ENCODE data around the gene TMC6. TPM values are rescaled to one million over a fixed set of nuclear protein-coding genes. Genes with fewer than 3 reads are reported as not detected.

The TMC6 gene
- total and polyA plus RNA-seq, 12 donors: 2.5 to 79.0 (median 19.1) TPM

DNA sequence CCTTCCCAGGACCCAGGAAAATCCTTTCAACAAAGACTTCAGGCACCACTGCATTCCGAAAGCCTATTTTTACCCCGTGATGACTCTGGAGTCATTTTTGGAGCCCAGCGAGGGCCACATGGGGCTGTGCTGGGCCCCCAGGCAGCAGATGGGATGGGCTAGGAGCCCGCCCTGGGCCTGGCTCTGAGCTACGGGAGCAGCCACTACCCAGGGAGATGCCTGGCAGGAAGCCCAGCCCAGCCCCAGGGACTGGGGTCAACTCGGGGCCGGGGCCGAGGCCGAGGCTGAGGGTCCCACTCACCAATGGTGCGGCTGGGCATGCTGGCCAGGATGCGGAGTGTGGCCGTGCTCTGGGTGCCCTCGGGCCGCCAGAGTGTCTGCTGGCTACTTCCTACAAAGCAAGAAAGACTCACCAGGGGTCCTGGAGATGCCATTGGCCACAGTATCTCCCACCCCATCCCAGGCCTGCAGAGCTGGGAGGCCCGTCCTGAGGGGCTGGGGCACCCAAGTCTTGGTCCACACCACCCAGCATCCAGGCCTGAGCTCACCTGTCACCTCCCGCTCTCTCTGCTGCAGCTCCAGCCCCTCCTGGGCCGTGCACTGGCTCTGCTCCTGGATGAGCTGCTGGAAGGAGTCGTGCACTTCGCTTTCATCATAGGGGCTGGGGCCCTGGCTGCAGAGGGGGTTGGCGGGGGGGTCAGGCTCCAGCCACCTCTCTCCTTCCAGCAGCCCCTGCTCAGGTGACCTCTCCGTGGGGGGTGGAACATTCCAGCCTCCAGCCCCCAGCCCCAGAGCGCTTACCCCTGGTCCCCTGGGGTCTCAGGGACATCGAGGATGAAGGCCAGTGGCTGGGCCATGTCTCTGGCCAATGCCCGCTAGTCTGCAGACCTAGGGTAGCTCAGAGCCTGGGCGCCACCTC is 2.3 kb downstream of the TMC6 start:
- WGBS, 4 donors: 64 to 79% (median 73%) methylated on average over 4 to 25 of the region's 25 CpGs

DNA sequence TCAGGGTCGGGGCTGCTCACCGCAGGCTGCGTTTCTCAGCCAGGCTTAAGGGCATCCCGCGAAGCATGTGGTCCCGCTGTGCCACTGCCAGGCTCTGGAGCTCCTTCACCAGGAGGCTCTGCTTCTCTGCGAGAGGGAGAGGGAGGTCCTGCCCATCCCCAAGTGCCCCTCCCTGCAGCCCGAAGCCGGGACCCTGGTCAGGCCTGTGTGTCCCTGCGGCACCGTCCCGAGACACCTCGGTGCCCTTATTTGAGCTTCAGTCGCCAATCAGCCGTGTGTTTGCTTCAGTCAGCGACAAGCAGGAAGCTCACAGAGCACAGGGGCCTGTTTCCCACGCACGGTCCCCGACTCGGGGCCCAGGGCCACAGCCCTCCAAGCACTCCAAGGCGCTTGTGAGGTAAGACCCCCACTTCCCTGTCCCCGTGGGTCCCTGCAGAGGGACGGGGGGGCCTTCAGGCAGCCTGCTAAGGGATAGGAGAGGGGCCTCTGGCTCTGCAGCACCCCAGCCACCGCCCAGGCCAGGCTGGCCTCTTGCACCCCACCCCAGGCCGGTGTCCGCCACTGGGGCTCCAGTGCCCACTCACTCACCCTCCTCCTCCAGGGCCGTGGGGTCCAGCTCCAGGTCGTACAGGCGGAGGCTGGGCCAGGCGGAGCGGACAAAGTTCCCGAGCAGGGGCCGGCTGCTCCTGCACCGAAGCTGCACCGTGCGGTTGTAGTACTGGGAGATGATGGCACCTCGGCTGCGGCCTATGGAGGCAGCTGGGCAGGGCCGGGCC is 3.2 kb downstream of the TMC6 start:
- H3K27me3 ChIP-seq: no peaks in the 10 kb centered on the region
- H3K36me3 ChIP-seq (replicated peaks in 1 of 2): no peaks in the 10 kb centered on the region
- 70 to 74% (median 73%) methylated on average over 10 to 39 of the region's 39 CpGs for WGBS, 4 donors
- H3K9me3 ChIP-seq (replicated peaks in 1 of 3): no peaks in the 10 kb centered on the region
- intact Hi-C loops (cut with DNase I): loop anchor here in 1 of 2 donors (5.0 kb wide), 1 partner anchor 47 kb away; no protein-coding TSS in a partner anchor
- H3K27ac ChIP-seq: peak overlapping the region in 1 of 5 donors; percentile 91
- H3K4me1 ChIP-seq (replicated peaks in 1 of 2): peaks cover 12 to 40% of the 10 kb centered on the region in 2 donors
- TF ChIP-seq POLR2A (IDR thresholded peaks at IDR 0.05) (no peak), CTCF (IDR thresholded peaks at IDR 0.05) (no peak)
- no peak for DNase-seq
- H3K4me3 ChIP-seq: no peak overlapping the region

More for the DNA sequence above, 2.3 kb downstream of the TMC6 start:
- Histone ChIP-seq H3K27me3 (peaks cover under 1% of the 10 kb centered on the region), H3K36me3 (replicated peaks in 1 of 2) (no peaks in the 10 kb centered on the region), H3K4me3 (no peak overlapping the region), H3K4me1 (replicated peaks in 1 of 2) (peaks cover 12 to 40% of the 10 kb centered on the region in 2 donors), H3K9me3 (replicated peaks in 1 of 3) (no peaks in the 10 kb centered on the region), H3K27ac (peak overlapping the region in 2 of 5 donors; percentile 73 to 91)
- TF ChIP-seq POLR2A (IDR thresholded peaks at IDR 0.05): no peak
- TF ChIP-seq CTCF (IDR thresholded peaks at IDR 0.05): no peak
- DNase-seq: no peak
- intact Hi-C loops (cut with DNase I): loop anchor here in 1 of 2 donors (5.0 kb wide), 1 partner anchor 46 kb away; no protein-coding TSS in a partner anchor

DNA sequence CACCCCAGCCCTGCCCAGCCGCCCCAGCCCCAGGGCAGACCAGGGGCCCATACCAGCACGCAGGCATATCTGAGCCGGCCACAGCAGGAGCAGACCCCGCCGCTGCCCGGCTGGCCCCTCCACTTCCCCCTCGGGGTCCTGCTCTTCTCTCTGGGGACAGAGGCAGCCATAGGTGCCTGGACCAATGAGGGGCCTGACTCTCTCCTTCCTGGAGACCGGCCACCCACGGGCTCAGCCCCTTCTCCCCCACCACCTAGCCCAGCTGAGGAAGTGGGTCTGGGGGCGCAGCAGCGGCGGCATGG is 3.8 kb downstream of the TMC6 start:
- no peak for DNase-seq
- intact Hi-C loops (cut with DNase I): loop anchor here in 1 of 2 donors (5.0 kb wide), 1 partner anchor 48 kb away; no protein-coding TSS in a partner anchor
- WGBS, 4 donors: 71 to 84% (median 81%) methylated on average over 3 to 12 of the region's 12 CpGs; no CpG with 5 or more reads in 1 of the 4 donors
- peak overlapping the region in 1 of 5 donors; percentile 91 for H3K27ac ChIP-seq
- H3K36me3 ChIP-seq (replicated peaks in 1 of 2): no peaks in the 10 kb centered on the region
- no peak for TF ChIP-seq POLR2A (IDR thresholded peaks at IDR 0.05)
- no peak for TF ChIP-seq CTCF (IDR thresholded peaks at IDR 0.05)
- no peaks in the 10 kb centered on the region for H3K9me3 ChIP-seq (replicated peaks in 1 of 3)
- H3K4me3 ChIP-seq: no peak overlapping the region
- no peaks in the 10 kb centered on the region for H3K27me3 ChIP-seq
- H3K4me1 ChIP-seq (replicated peaks in 1 of 2): peaks cover 12 to 40% of the 10 kb centered on the region in 2 donors

All from adrenal gland (tissue), 12 donors.